Nephron progenitor cell (in vitro differentiated cells): Measurements from ENCODE around the gene NDOR1.

Source experiments
- DNase-seq: peaks from one replicate; pipeline ENCODE4 v3.0.0; 2021
- H3K27ac Mint-ChIP-seq: 2 replicates; pipeline ENCODE4 v1.8.0; 2021; ENCODE audit warnings: mild to moderate bottlenecking, moderate library complexity, mixed read lengths
- H3K27me3 Mint-ChIP-seq: 2 replicates; pipeline ENCODE4 v1.8.0; 2021; ENCODE audit warnings: mild to moderate bottlenecking, low read depth, mixed read lengths; ENCODE audit not compliant: poor library complexity
- H3K36me3 Mint-ChIP-seq: 2 replicates; pipeline ENCODE4 v1.8.0; 2021; ENCODE audit warnings: low read depth, mixed read lengths
- H3K4me1 Mint-ChIP-seq: 2 replicates; pipeline ENCODE4 v1.8.0; 2021; ENCODE audit warnings: mixed read lengths
- H3K4me3 Mint-ChIP-seq: 2 replicates; pipeline ENCODE4 v1.8.0; 2021; ENCODE audit warnings: mild to moderate bottlenecking, moderate library complexity, mixed read lengths
- H3K9me3 Mint-ChIP-seq: 2 replicates; pipeline ENCODE4 v1.8.0; 2021; ENCODE audit warnings: mild to moderate bottlenecking, moderate library complexity, mixed read lengths
- CTCF ChIP-seq: fragments of 200-600 bp; sonication (generic); IDR thresholded peaks from 2 replicates; pipeline ENCODE4 v1.5.0; 2021; ENCODE audit warnings: antibody characterized with exemption

The NDOR1 gene

DNA sequence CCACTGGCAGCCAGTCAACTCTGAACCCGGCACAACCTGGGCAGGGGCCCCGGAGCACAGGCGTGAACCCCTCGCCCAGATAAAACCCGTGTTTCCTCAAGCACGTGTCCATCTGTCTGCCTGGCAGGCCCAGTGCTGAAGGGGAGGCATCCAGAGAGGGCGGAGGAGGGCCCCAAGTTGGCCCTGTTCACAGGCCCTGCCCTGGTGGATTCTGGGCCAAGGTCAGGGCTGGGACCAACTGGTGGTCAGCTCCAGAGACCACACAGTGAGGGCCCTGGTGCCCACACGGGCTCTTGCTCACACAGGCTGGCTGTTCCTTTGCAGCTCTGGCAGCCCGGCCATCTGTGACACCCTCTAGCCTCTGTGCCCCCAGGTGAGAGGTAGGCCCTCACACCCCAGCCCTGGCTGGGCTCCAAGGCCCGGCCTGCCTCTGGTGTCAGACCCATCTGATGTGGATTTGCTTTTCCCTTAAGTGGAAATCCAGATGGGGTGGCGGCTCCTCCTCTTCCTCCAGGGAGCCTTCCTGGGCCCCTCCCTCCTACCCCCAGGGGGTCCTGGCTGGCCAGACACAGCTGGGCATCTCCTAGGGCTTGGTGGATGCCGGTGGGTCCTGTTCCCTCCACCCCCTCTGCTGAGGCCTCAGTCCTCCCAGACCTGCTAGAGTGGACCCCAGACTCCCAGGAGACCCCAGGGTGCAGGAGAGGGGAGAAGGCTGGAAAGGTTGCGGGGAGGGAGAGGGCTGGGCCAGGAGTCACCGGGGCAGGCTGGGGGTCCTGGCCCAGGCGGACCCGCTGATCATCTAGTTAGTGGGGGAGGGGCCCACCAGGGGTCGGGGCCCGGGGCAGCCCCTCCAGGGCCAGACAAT, 45.1 kb downstream of the NDOR1 start:
- TF ChIP-seq CTCF, result no peak
- Mint-ChIP-seq H3K27me3 (peaks cover 10% of the 10 kb centered on the region), H3K4me3 (no peak overlapping the region), H3K9me3 (no peaks in the 10 kb centered on the region), H3K27ac (no peak overlapping the region), H3K36me3 (no peaks in the 10 kb centered on the region), H3K4me1 (peaks cover 49% of the 10 kb centered on the region)
- DNase-seq, result no peak

DNA sequence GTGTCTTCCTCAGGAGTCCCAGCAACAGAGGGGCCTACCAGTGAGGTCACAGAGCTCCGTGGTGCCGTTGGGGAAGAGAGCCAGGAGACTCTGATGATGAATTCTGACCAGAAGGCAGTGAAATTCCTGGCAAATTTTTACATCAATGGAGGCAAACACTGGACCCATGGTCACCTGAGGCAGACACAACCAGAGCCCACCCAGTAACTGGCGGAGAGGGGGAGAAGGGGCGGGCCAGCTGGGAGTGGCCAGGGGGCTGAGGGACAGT, 45.6 kb downstream of the NDOR1 start, which contains the start of gene STPG3:
Gene STPG3 (plus strand): TSS at position 93 of the 268 bp plus-strand sequence. CDS start 1 bp downstream, at position 94.
- TF ChIP-seq CTCF, result no peak
- H3K4me1 Mint-ChIP-seq, result peaks cover 53% of the 10 kb centered on the region
- no peak within 1 kb of the TSS for H3K27ac Mint-ChIP-seq
- H3K36me3 Mint-ChIP-seq, result no peaks in the 10 kb centered on the region
- peak within 1 kb of the TSS; percentile 27 for H3K4me3 Mint-ChIP-seq
- H3K9me3 Mint-ChIP-seq, result no peaks in the 10 kb centered on the region
- H3K27me3 Mint-ChIP-seq, result peaks cover 7% of the 10 kb centered on the region
- no peak for DNase-seq

DNA sequence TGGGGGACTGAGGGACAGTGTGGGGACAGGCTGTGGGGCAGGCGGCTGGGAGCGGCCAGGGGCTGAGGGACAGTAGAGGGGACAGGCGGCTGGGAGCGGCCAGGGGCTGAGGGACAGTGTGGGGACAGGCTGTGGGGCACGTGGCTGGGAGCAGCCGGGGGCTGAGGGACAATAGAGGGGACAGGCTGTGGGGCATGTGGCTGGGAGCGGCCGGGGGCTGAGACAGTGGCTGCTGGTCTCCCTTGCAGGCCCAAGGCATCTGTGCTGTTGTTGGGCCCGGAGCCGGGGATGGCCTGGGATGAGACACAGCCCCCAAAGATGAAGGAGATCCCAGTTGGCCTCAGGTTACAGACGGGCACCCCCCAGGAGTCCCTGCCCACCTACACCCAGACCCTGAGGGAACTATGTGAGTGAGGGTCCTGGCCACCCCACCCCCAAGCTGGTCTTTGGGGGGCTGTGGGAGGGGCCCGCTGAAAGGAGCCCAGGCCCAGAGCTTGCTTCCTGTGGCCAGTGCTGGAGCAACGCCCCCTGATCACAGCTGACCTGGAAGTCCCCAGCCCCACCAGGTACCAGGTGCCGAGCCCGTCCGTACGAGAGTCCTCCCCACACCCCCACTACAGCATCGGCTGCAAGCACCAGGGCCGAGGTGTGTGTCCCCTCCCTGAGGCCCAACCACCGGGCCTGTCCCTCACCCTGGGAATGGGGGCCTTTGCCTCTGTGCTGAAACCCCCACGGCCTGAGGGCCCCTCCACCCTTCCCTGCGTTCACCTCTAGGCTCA, 46.2 kb downstream of the NDOR1 start:
- no peak for TF ChIP-seq CTCF
- H3K27me3 Mint-ChIP-seq, result peaks cover 7% of the 10 kb centered on the region
- peaks cover 57% of the 10 kb centered on the region for H3K4me1 Mint-ChIP-seq
- no peak for DNase-seq
- no peak overlapping the region for H3K4me3 Mint-ChIP-seq
- H3K9me3 Mint-ChIP-seq, result no peaks in the 10 kb centered on the region
- no peaks in the 10 kb centered on the region for H3K36me3 Mint-ChIP-seq
- H3K27ac Mint-ChIP-seq, result no peak overlapping the region

DNA sequence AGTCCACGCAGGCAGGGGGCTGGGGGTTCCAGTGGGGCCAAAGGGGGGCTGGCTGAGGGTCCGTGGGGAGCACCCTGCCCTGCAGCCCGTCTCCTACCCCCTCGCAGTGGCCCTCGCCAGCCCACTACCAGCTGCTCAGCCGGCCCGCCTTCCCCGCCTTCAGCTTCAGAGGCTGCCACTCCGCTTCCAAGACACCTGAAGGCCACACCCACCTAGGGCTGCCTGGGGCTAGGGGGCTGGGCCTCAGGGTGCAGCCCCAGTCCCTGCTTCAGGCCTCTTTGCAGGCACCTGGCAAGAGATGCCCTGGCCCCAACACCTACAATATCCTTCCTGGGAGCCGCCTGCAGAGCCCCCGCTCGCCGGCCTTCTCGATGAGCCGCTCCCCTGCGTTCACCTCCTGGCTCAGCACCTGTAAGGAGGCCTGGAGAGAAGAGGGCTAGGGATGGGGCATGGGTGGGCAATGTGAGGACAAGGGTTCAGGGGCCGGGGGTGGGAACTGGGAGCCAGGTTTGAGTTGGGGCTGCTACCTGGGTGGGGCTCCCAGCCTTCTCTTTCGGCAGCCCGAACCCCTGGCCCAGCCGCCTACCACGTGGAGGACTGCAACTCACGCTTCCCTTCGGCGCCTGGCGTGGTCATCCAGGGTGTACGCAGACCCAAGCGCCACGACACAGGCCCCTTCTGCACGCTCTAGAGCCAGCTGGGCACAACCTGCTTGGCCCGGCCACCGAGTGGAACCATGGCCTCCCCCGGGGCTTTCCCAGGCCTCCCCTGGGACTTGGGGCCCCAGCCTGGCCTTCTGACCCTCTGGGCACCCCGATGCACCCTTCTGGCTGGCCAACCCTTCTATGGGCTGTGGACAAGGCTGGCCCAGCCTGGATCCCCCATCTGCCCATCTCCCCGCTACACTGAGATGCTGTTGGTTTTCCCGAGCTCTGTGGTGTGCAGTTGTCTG, 47.3 kb downstream of the NDOR1 start:
- Mint-ChIP-seq H3K27ac (no peak overlapping the region), H3K4me3 (peak overlapping the region; percentile 60), H3K27me3 (no peaks in the 10 kb centered on the region), H3K36me3 (no peaks in the 10 kb centered on the region), H3K4me1 (peaks cover 49% of the 10 kb centered on the region), H3K9me3 (no peaks in the 10 kb centered on the region)
- no peak for TF ChIP-seq CTCF
- DNase-seq, result no peak

DNA sequence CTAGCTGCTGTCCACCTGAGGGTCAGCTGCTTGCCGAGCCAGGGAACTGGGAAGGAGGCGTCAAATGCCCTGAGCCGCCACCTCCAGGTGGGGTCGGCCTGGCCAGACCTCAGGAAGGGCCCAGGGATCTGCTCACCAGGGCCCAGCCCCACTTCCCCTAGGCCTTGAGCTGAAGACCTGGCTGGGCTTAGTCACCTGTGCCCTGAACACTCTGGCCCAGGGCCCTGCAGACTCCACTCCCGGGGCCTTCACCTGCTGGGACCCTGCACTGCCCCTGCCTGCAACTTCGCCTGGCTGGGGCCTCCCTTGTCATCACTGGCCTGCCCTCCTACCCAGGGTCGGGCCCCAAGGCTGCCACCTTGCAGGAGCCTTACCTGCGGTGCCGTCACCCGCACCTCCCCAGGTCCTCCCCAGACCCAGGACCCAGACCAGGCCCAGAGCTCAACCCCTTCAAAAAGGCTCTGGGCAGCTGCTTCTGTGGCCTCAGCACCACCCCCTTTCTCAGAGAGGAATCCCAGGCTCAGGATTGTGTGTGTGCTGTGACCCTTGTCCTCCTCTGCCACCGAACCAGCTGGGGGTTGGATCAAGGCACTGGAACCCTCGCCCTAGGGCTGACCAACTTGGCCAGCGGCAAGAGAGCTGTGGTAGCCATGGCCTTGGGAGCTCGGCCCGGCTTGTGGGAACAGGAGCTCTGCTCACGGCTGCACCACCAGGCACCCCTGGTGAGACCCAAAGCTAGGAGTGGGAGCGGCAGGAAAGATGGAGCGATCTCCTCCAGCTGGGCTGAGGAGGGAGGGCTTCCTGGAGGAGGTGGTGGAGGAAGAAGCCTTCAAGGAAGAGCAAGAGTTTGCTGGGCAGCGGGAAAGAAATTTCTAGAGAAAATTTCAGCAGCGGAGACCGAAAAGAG, 48.5 kb downstream of the NDOR1 start:
- Mint-ChIP-seq H3K27me3 (no peaks in the 10 kb centered on the region), H3K36me3 (peaks cover 8% of the 10 kb centered on the region), H3K4me1 (peaks cover 46% of the 10 kb centered on the region), H3K4me3 (peak overlapping the region; percentile 93), H3K9me3 (no peaks in the 10 kb centered on the region), H3K27ac (peak overlapping the region; percentile 92)
- TF ChIP-seq CTCF, result no peak
- DNase-seq, result no peak
